HG02759 (cell line): ENCODE results near the gene GSTM4.
A peak's percentile ranks its signal among the peaks of the same experiment; 100 is the strongest.
"Not testable (repeated sequence)": the region's sequence is repeated elsewhere in the genome, so short reads cannot be mapped to it uniquely, and the experiment has no call there.

ENCODE experiments used
- ATAC-seq: cut with Tn5 transposase; IDR thresholded peaks from one replicate; pipeline ENCODE4 v1.9.1; 2021; ENCODE audit warnings: mild to moderate bottlenecking, moderate library complexity; ENCODE audit not compliant: unreplicated experiment

The GSTM4 gene

DNA sequence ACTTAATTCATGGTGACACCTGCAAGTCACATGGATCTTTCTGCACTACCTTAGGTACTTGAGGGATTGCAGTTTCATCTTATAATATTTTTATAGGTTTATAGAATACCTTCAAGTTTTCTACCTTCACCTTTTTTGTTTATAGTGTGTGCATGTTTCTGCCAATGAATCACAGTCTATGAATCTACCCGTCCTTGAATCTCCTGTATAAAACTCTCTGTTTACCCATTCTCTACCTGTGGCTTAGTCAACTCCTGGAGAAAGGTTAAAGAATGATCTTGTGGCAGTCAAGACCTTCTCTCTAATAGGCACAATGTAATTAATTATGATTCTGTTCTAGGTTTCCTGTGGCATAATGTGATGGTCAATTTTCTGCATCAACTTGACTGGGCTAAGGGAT is 8.8 kb downstream of the GSTM4 start:
- ATAC-seq = no peak

- ATAC-seq = peak; percentile 98
Observed at GRCh38 chr1:109667452-109668122, 11.7 kb downstream of the GSTM4 start, which contains the start of gene GSTM2. Gene GSTM2, plus strand, starts transcription at chr1:109668057. Its CDS starts 59 bp downstream, at chr1:109668116.

DNA sequence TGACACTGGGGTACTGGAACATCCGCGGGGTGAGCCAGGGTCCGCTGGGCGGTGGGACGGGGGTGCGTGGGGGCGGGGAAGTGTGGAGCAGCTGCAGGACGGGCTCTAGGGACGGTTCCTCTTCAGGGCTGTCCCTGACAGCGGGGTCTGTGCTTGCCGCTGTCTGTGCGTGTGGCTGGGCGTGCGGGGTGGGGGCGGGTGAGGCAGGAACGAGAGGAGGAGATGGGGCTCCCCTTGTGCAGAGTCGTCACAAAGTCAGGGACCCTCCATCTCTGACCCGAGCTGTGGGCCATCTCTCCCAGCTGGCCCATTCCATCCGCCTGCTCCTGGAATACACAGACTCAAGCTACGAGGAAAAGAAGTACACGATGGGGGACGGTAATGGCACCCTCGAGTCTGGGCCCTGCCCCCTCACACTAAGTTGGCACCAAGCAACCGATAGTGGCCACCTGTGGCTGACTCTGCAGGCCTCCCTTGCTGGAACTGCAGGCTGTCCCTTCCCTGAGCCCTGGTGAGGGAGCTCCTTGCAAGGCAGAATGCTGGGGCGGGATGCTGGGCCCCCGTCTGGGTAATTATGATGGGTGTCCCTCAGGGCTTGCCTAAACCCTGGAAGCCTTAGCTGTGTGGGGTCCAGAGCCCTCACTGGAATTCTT is 12.3 kb downstream of the GSTM4 start:
- ATAC-seq = no peak

DNA sequence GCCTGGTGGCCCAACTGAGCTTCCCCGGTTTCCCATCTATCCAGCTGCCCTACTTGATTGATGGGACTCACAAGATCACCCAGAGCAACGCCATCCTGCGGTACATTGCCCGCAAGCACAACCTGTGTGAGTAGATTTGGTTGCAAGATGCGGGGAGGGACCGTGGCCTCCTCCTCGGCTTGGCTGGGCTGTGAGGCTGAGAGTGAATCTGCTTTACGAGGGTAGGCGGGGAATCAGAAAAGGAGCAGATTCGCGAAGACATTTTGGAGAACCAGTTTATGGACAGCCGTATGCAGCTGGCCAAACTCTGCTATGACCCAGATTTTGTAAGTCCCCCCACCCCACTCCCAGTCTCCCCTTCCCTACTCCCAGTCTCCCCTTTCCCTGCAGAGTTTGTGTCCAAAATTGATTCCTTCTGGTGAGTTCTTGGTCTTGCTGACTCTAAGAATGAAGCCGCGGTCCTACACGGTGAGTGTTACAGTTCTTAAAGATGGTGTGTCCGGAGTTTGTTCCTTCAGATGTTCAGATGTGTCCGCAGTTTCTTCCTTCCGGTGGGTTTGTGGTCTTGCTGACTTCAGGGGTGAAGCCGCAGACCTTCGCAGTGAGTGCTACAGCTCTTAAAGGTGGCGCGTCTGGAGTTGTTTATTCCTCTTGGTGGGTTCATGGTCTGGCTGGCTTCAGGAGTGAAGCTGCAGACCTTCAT is 13.5 kb downstream of the GSTM4 start:
- no peak for ATAC-seq

- ATAC-seq = not testable (repeated sequence)
Observed at GRCh38 chr1:109669949-109670302, 14.0 kb downstream of the GSTM4 start.

GRCh38 chr1:109671067-109671466 is 15.2 kb downstream of the GSTM4 start:
- no peak for ATAC-seq

DNA sequence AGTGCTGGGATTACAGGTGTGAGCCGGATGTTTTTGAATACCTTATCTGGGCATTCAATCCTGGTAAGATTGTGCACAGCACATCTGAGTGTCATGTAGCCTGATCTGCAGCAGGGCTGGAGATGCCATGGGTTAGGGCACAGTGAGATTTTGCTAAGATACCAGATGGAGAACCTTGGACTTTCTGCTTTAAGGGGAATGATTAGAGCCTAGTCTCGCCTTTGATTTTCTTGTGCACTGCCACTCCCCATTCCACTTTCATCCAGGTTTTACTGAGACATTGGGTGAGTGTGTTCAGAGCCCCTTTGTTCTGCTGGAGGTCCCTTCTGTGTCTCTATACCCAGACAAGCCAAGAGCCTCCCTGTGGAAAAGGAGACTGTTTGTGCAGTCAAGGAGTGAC is 18.0 kb downstream of the GSTM4 start:
- not testable (repeated sequence) for ATAC-seq

DNA sequence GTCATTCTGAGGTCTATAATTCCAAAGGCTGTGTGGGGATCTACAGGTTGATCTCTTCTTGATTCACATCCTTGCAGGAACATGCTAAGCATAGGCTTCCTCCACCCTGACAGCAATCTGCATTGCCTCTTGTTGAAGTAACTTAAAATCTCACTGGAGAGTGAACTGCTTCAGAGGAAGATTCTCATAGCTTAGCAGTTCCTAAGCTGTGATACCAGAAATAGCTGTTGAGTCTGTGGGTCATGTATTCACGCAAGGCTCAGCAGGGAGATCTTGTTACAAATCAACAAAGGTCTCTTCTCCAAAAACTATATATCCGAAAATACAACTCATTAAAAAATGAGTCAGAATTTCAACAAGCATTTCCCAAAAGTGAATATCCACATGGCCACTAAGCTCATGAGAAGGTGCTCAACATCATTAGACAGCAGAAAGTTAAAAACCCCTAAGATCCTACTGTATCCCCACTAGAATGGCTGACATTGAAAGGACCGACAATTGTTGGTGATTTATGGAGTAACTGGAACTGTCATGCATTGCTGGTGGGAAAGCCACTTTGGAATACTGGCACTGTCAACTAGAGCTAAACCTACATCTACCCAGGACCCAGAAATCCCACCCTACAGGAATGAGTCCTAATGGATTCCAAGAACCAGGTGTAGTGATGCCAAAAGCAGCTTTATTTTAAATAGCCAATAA is 20.9 kb downstream of the GSTM4 start:
- not testable (repeated sequence) for ATAC-seq

- no peak for ATAC-seq
Observed at GRCh38 chr1:109677459-109677858, 21.6 kb downstream of the GSTM4 start.

DNA sequence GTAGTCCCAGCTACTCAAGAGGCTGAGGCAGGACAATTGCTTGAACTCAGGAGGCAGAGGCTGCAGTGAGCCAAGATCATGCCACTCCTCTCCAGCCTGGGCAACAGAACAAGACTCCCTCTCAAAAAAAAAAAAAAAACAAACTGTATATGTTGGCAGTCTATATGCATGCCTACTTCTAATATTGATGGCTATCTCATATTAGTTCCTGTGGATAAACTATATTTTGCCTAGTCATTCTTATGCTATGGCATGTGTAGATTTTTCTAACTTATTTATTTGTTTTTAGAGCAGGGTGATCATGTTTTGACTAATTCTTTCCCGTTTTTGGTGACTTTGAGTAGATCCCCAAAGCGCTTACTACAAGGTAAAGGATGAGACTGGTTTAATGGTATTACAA is 22.7 kb downstream of the GSTM4 start:
- not testable (repeated sequence) for ATAC-seq

DNA sequence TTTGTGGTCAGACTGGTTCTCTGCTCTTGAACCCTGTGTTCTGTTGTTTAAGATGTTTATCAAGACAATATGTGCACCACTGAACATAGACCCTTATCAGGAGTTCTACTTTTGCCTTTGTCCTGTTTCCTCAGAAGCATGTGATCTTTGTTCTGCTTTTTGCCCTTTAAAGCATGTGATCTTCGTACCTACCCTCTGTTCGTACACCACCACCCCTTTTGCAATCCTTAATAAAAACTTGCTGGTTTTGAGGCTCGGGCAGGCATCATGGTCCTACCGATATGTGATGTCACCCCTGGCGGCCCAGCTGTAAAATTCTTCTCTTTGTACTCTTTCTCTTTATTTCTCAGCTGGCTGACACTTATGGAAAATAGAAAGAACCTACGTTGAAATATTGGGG is 28.9 kb downstream of the GSTM4 start:
- ATAC-seq = not testable (repeated sequence)

DNA sequence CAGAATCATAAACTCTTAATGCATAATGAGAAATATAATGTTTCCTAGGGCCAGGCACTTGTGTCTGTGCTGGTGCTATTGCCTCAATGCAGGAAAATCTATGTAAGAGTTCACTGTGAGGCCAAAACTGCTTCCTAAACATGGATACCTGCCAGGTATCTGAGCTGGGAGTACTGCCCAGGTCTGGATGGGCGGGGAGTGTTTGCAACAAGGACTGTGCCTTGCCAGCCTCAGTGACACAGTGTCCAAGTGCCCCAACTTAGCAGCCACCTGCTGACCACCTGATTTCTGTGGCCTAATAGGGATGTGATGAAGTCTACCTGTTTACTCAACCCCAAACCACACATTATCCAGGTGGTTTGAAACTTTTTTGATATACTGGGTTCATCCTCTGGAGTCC is 29.5 kb downstream of the GSTM4 start:
- not testable (repeated sequence) for ATAC-seq

DNA sequence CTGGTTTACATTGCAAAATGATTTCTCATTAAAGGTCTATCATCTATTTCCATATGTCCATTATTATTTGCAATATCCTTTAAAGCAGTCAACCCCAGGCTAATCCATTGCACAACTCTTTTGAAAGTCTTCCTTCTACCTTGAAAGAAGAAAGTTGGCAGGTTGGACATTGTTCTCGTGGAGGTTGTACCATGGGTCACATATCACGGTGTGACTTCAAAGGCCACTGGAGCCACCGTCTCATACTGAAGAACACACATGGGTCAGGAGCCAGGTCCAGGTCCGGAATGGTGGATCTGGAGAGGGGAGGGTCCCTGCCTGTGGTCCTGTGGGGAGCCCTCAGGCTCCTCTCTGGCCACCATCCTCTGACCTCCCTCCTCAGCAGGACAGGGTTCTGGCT is 30.0 kb downstream of the GSTM4 start:
- ATAC-seq = not testable (repeated sequence)

DNA sequence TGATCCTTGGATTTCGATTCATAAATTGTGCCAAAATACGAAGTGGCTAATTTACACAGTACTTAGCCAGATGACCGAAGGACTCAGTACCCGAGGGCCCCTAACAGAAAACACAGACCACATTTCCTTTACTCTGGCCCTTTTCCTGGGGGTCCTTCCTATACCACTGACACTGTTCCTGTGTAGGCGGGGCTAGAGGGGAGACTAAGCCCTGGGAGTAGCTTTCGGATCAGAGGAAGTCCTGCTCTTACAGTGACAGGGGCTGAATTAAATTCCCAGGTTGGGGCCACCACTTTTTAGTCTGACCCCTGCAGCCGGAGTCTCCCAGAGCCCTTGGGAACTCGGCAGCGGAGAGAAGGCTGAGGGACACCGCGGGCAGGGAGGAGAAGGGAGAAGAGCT is 31.2 kb downstream of the GSTM4 start:
- ATAC-seq = not testable (repeated sequence)

GRCh38 chr1:109687641-109688499 is 32.0 kb downstream of the GSTM4 start, which contains the start of gene GSTM1:
Gene GSTM1, plus strand, starts transcription at chr1:109687817. Its CDS starts 57 bp downstream, at chr1:109687874.
- peak; percentile 99 for ATAC-seq

DNA sequence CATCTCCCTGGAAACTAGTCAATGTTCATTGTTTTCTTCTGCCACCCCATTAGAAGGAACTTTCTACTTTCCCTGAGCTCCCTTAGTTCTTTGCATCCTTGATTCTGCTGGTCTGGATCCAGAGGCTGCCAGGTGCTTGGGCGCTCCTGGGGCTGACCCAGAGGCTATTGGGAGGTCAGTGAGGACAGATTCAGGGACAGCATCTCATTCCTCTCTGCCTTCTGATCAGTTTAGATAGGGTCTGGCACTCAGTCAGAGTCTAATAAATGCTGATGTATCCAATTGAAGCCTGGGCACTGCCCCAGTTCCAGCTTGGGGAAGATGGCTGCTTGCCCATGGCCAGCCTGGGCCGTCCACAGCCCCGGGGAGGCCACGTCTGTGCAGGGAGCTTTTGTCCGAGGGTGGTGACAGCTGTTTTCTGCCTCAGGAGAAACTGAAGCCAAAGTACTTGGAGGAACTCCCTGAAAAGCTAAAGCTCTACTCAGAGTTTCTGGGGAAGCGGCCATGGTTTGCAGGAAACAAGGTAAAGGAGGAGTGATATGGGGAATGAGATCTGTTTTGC is 34.0 kb downstream of the GSTM4 start:
- ATAC-seq = no peak

DNA sequence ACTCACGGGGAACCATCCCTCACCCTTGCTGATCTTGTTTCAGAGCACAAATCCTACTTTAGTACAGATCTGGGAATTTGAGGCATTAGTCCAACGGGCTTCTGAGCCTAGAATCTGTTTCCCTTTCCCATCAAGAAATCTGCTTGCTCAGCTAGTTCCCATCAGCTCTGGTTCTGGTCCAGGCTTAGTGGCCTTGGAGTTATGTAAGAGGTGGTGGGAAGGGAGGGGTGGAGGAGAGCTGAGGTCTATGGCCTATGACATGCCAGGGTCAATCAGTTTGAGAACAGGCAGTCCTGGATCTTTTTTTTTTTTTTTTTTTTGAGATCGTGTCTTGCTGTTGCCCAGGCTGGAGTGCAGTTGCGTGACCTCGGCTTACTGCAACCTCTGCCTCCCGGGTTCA is 35.9 kb downstream of the GSTM4 start:
- no peak for ATAC-seq

DNA sequence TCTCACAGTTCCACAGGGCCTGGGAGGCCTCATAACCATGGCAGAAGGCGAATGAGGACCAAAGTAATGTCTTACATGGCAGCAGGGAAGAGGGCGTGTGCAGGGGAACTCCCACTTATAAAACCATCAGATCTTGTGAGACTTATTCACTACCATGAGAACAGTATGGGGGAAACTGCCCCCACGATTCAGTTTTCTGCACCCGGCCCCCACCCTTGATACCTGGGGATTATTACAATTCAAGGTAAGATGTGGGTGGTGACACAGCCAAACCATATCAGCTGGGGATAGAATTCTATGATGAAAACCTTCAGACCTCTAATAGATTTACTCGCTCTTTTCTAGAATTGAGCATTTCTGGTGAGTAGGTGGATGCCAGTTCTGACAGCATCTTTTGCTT is 38.5 kb downstream of the GSTM4 start:
- not testable (repeated sequence) for ATAC-seq

DNA sequence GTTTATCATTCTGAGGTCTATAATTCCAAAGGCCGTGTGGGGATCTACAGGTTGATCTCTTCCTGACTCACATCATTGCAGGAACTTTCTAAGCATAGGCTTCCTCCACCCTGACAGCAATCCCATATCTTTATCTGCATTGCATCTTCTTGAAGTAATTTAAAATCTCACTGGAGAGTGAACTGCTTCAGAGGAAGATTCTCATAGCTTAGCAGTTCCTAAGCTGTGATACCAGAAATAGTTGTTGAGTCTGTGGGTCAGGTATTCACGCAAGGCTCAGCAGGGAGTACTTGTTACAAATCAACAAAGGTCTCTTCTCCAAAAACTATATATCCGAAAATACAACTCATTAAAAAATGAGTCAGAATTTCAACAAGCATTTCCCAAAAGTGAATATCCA is 39.2 kb downstream of the GSTM4 start:
- ATAC-seq = not testable (repeated sequence)

- no peak for ATAC-seq
Observed at GRCh38 chr1:109697066-109697465, 41.2 kb downstream of the GSTM4 start.
